WTC11 (cell line): ENCODE measurements around the gene DRP2. TPM values are rescaled to one million over a fixed set of nuclear protein-coding genes. Genes with fewer than 3 reads are reported as not detected.

Experiments used
- ZNF317 ChIP-seq: sonication (generic); formaldehyde crosslinking; IDR thresholded peaks from 2 replicates; pipeline ENCODE4 v1.8.1; 2023; ENCODE audit warnings: low read depth, mild to moderate bottlenecking, moderate library complexity, missing genetic modification reagents, borderline replicate concordance
- ZNF396 ChIP-seq: fragments of 250-450 bp; sonication (Bioruptor Pico); IDR thresholded peaks from 2 replicates; pipeline ENCODE4 v1.8.0; 2021; ENCODE audit warnings: mild to moderate bottlenecking, moderate library complexity, borderline replicate concordance
- total RNA-seq: library from RNA; stranded (reverse); gene quantifications from 3 replicates; pipeline ENCODE4 v1.2.3, GENCODE V29; 2021
- TF ChIP-seq, protein P1 (sequence below): sonication (generic); formaldehyde crosslinking; IDR thresholded peaks from 2 replicates; pipeline ENCODE4 v1.8.1; 2023; ENCODE audit warnings: mild to moderate bottlenecking, missing genetic modification reagents, moderate library complexity

Gene DRP2
- total RNA-seq, 1 experiment from 2014 or later: 0.52 TPM

DNA sequence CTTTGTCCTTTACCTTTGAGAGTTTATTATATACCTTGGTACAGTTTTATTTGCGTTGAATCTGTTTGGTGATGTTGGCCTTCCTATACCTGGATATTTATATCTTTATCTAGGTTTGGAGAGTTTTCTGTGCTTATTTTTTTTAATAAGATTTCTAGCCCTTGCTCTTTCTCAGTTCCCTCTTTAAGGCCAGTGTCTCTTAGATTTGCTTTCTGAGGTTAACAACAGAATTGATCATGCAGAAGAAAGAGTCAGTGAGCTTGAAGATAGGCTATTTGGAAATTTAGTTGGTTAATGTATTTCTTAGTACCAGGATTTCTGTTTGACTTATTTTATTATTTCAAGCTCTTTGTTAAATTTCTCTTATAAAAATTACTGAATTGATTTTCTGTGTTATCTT is 84.2 kb downstream of the DRP2 start (continued):
- TF ChIP-seq, protein P1, sequence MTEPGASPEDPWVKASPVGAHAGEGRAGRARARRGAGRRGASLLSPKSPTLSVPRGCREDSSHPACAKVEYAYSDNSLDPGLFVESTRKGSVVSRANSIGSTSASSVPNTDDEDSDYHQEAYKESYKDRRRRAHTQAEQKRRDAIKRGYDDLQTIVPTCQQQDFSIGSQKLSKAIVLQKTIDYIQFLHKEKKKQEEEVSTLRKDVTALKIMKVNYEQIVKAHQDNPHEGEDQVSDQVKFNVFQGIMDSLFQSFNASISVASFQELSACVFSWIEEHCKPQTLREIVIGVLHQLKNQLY (CRISPR knock-in tag): no peak
- TF ChIP-seq ZNF317 (CRISPR knock-in tag): no peak
- TF ChIP-seq ZNF396: no peak

Other genes with a start within 250 kb of the DRP2 start
- 14.3 to 17.3 TPM (median 15.4 TPM) in 3 replicates for gene TRMT2B, start 167.7 kb upstream of the DRP2 start, total RNA-seq
- gene TMEM35A, start 140.9 kb upstream of the DRP2 start, total RNA-seq: 3.9 to 4.2 TPM (median 3.9 TPM) in 3 replicates
- gene CENPI, start 121.6 kb upstream of the DRP2 start, total RNA-seq: 18.1 to 20.1 TPM (median 19.5 TPM) in 3 replicates
- gene TAF7L, start 71.5 kb downstream of the DRP2 start, total RNA-seq: 0.11 to 0.17 TPM in 2 of 3 replicates, not detected in the other
- 25.6 to 31.8 TPM (median 28.9 TPM) in 3 replicates for gene TIMM8A, start 129.0 kb downstream of the DRP2 start, total RNA-seq
- gene BTK, start 166.4 kb downstream of the DRP2 start, total RNA-seq: 0.66 to 1.1 TPM (median 0.74 TPM) in 3 replicates
- gene RPL36A, start 171.2 kb downstream of the DRP2 start, total RNA-seq: 320 to 429 TPM (median 409 TPM) in 3 replicates
- gene GLA, start 188.1 kb downstream of the DRP2 start, total RNA-seq: 39.4 to 44.9 TPM (median 44.7 TPM) in 3 replicates
- 61.2 to 70.9 TPM (median 65.8 TPM) in 3 replicates for gene HNRNPH2, start 188.4 kb downstream of the DRP2 start, total RNA-seq